Cerebellar cortex (tissue), 1 donor: ENCODE data around the gene KIF4B.
A peak's percentile ranks its signal among the peaks of the same experiment; 100 is the strongest.
"Not testable (repeated sequence)": the region's sequence is repeated elsewhere in the genome, so short reads cannot be mapped to it uniquely, and the experiment has no call there.

Experiments
- DNase-seq: peaks from one replicate; pipeline ENCODE4 v3.0.0-alpha.2; 2015; ENCODE audit warnings: low spot score

KIF4B gene

GRCh38 chr5:155013526-155013925 is at the start of gene KIF4B:
Gene KIF4B (plus strand): TSS chr5:155013755. CDS start chr5:155013860, 105 bp downstream.
- DNase-seq: no peak

- DNase-seq: no peak
Measured at GRCh38 chr5:154966081-154966841, 47.3 kb upstream of the KIF4B start.

- no peak for DNase-seq
Measured at GRCh38 chr5:154966874-154967273, 46.7 kb upstream of the KIF4B start.

GRCh38 chr5:154967421-154968024 is 46.0 kb upstream of the KIF4B start:
- peak; percentile 5 for DNase-seq

- DNase-seq: no peak
Measured at GRCh38 chr5:154968953-154969352, 44.6 kb upstream of the KIF4B start.

- no peak for DNase-seq
Measured at GRCh38 chr5:154970759-154971158, 42.8 kb upstream of the KIF4B start.

- DNase-seq: no peak
Measured at GRCh38 chr5:154971501-154971900, 42.1 kb upstream of the KIF4B start.

- DNase-seq: peak; percentile 28
Measured at GRCh38 chr5:154972476-154973080, 41.0 kb upstream of the KIF4B start.

GRCh38 chr5:154976082-154976481 is 37.5 kb upstream of the KIF4B start:
- not testable (repeated sequence) for DNase-seq

GRCh38 chr5:154977409-154977808 is 36.1 kb upstream of the KIF4B start:
- no peak for DNase-seq

GRCh38 chr5:154978294-154978693 is 35.3 kb upstream of the KIF4B start:
- DNase-seq: not testable (repeated sequence)

GRCh38 chr5:154984946-154985516 is 28.5 kb upstream of the KIF4B start:
- no peak for DNase-seq

GRCh38 chr5:154986151-154986550 is 27.4 kb upstream of the KIF4B start:
- no peak for DNase-seq

GRCh38 chr5:154989626-154990025 is 23.9 kb upstream of the KIF4B start:
- DNase-seq: no peak

- DNase-seq: no peak
Measured at GRCh38 chr5:154993461-154993860, 20.1 kb upstream of the KIF4B start.

- DNase-seq: peak; percentile 3
Measured at GRCh38 chr5:154995679-154996078, 17.9 kb upstream of the KIF4B start.

- no peak for DNase-seq
Measured at GRCh38 chr5:154997746-154998145, 15.8 kb upstream of the KIF4B start.

GRCh38 chr5:154999865-155000264 is 13.7 kb upstream of the KIF4B start:
- no peak for DNase-seq

- DNase-seq: no peak
Measured at GRCh38 chr5:155001523-155001922, 12.0 kb upstream of the KIF4B start.

GRCh38 chr5:155002722-155003121 is 10.8 kb upstream of the KIF4B start:
- DNase-seq: not testable (repeated sequence)

GRCh38 chr5:155004138-155004744 is 9.3 kb upstream of the KIF4B start:
- DNase-seq: peak; percentile 10

- not testable (repeated sequence) for DNase-seq
Measured at GRCh38 chr5:155006265-155006664, 7.3 kb upstream of the KIF4B start.
